Stimulated activated CD4-positive, alpha-beta T cell treated with anti-CD3 and anti-CD28 coated beads, Interleukin-2, amount 100 ng/mL, for 24 hours (primary cell): Measurements from ENCODE around the gene RPS3A.
"Not testable (repeated sequence)": the region's sequence is repeated elsewhere in the genome, so short reads cannot be mapped to it uniquely, and the experiment has no call there.

Experiments used
- DNase-seq, 2 donors: peaks; one replicate each; pipeline ENCODE4 v3.0.0-alpha.2; 2020

Gene RPS3A

DNA sequence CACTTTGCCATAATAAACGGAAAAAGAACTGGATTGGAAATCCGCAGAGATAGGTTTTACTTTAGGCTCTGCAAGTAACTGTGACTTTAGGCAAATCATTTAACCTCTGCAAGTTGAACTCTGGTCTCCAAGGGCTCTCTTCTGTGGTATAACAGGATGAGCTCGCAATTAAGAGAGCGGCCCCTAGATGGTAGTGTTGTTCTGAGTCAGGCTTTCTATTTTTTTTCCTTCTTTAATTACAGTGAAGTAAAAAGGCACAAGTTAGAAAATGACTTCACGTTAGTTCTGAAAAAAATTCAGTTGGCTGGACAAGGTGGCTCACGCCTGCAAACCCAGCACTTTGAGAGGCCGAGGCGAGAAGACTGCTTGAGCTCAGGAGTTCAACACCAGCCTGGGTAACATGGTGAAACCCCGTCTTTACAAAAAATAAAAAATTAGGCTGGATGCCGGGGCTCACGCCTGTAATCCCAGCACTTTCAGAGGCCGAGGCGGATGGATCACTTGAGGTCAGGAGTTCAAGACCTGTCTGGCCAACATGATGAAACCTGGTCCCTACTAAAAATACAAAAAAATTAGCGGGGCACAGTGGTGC lies 18.0 kb downstream of the RPS3A start:
- peak; percentile 55 to 61 for DNase-seq

DNA sequence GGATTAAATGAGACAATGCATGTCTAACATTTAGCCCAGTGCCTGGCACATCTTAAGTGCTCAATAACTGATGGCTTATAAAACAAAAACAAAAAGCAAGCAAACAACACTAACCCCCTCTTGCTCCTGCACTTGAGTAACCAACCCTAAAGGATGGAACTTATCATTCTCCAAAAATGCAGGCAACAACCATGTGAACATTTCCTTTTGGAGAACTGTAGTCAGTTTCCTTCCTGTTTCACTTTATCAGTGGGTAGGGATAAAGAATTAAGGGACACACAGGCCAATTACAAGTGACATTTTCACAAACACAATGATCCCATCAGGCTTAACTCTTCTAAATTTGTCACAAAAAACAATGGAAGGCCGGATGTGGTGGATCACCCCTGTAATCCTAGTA lies 30.4 kb downstream of the RPS3A start:
- no peak for DNase-seq

- DNase-seq, result no peak
Measured at GRCh38 chr4:151133311-151133710, 33.9 kb downstream of the RPS3A start.

DNA sequence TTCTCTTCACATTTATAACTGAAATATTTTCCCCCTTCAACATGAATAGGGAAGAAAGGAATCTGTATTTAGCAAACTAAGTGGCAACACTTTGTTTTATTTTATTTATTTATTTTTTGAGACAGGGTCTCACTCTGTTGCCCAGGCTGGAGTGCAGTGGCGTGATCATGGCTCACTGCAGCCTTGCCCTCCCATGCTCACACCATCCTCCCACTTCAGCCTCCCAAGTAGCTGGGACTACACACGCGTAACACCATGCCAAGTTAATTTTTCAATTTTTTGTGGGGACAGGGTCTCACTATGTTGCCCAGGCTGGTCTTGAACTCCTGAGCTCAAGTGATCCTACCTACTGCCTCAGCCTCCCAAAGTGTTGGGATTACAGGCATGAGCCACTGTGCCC lies 36.6 kb downstream of the RPS3A start:
- DNase-seq, result not testable (repeated sequence)

DNA sequence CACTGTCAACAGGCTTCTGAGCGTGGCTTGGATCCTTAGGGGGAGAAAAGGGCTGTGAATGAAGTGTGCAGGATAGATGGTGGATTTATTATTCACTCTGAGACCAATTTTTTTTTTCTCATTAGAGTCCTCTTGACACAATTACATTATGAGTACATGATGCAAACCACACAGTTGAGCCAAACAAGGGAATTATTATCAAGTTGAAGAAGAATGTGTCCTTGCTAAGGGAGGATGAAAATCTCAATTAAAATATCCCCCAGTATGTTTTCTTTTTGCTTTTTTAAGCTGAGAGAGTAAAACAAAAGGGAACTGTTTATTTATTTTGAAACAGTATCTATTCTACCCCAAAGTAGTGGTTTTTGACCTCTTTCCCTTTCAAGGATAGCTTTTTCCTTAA lies 40.4 kb downstream of the RPS3A start:
- DNase-seq, result no peak

- no peak for DNase-seq
Measured at GRCh38 chr4:151142758-151143157, 43.3 kb downstream of the RPS3A start.

DNA sequence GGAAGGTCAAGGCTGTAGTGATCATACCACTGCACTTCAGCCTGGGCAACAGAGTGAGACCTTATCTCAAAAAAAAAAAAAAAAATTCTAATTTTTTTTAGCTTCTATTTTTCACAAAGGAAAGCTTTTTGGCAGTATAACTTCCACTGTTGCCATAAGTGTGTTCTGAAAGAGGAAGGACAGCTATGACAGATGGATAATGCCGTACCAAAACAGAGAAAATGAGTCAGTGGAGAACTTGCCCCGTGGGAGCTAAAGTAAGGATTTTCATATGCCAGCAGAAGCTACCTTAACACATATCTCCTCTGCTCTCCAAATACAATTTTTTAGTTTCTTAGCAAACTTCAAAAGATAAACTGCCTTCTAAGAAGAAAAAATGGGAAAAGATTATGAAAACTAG lies 43.7 kb downstream of the RPS3A start:
- DNase-seq, result no peak

DNA sequence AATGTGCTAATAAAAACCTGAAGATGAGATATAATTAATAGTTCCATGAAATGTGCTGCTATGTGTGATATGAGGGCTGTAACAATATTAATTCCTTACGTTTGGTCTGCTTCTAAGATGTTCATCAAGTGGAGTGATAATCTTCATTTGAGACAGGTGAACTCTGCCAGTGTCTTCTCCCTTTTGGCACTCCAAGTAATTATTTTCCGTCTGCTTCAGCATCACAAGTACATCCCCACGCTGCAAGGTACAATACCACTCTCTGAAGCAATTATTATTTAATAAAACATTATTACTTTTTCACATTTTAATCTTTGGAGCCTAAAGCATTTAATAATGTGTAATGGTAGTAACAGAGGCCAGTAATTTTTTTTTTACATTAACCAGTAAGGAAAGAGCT lies 44.4 kb downstream of the RPS3A start:
- DNase-seq, result no peak

- no peak for DNase-seq
Measured at GRCh38 chr4:151144329-151145072, 45.1 kb downstream of the RPS3A start.

GRCh38 chr4:151147000-151147399 lies 47.6 kb downstream of the RPS3A start:
- DNase-seq, result no peak

- no peak for DNase-seq
Measured at GRCh38 chr4:151148261-151148660, 48.8 kb downstream of the RPS3A start.

DNA sequence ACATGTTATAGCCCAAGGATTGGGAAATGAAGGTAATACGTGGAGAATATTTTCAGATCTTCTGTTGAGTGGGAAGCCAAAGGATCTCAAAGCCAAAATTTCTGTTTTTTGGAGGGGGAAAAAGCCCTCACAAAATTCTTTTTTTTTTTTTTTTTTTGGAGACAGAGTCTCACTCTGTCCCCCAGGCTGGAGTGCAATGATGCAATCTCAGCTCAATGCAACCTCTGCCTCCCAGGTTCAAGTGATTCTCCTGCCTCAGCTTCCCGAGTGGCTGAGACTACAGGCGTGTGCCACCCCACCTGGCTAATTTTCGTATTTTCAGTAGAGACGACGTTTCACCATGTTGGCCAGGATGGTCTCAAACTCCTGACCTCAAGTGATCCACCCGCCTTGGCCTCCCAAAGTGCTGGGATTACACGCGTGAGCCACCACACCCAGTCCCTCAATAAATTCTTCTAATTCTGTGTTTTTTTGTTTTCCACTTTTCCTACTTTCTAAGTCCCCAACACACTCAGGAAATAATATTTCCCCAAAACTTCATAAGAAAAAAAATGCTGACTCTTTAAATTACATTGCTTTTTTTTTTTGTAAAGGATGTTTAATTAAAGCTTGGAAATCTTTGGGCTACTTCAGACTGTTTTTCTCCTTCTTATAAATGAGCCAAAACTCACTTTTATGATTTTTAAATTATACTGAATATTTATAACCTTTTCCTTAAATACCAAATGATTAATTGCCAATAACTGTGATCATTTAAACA lies 51.6 kb downstream of the RPS3A start:
- no peak for DNase-seq

GRCh38 chr4:151152028-151152427 lies 52.6 kb downstream of the RPS3A start:
- DNase-seq, result no peak

DNA sequence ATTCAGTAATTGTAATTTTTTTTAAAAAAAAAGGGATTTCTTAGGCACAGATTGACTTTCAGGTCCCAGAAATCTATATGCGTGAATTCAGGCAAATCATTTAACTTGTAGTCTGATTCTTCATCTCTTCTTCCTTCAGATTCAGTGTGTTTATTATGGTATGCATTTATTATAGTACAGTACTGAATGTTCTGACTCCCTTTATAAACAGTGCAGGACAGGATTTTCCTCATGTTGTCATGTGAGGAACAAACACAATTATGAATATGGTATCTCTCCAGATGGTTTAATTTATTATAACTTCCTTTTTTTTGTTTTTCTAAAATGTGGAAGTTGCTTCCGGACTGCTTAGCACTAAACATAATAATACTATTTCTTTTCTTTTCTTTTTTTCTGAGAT lies 54.2 kb downstream of the RPS3A start:
- DNase-seq, result no peak
